ENCODE data around the gene AHCY.

DNA sequence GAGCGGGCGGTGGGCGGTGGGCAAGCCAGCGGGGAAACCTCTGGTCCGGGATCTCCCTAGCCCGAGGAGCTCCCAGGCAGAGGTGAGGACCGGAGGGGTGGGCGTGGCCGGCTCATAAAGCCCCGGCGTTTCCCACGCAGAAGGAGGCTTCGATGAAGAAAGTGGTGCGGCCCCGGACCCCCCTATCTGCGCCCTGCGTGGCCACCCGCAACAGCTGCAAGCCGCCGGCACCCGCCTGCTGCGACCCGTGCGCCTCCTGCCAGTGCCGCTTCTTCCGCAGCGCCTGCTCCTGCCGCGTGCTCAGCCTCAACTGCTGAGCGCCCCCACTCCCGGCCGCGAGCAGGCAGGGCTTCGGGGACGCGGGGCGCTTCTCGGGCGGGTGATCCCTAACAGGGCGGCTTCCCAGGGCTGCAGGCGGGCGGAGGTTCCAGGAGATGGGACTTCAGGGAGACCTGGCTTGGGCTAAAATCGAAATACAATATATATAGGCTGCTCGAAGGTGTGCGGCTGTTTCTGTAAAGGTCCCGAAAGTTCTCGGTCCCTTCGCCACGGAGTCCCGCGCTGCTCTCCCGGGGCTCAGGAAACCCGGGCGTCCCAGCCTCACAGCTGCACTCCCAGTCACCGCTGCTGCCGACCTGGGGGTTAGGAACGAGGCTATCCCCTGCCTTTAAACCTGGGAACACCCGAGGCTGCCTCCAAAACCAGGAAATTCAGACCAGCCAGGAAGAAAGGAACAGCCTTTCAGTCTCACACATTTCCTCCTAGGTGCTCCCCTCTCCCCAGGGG, 34.1 kb downstream of the AHCY start:
- TF ChIP-seq RAD21 (IDR thresholded peaks at IDR 0.05; ENCODE audit: low read length) (no peak), MAZ (IDR thresholded peaks at IDR 0.05; ENCODE audit: borderline replicate concordance, low read depth, low read length) (peak; percentile 24; the same call in 1 of the 2 replicates), SMC3 (IDR thresholded peaks at IDR 0.05; ENCODE audit: low read depth, low read length) (no peak), POLR2A (IDR thresholded peaks at IDR 0.05; ENCODE audit: low read depth, low read length) (no peak), FOS (IDR thresholded peaks at IDR 0.05; ENCODE audit: low read depth, low read length) (no peak), RCOR1 (IDR thresholded peaks at IDR 0.05; ENCODE audit: insufficient replicate concordance, low read length) (no peak), MAFK (IDR thresholded peaks at IDR 0.05; ENCODE audit: low read depth, low read length) (no peak), CEBPB (IDR thresholded peaks at IDR 0.05; ENCODE audit: low read depth, low read length) (no peak)
- TF ChIP-seq, protein P1, sequence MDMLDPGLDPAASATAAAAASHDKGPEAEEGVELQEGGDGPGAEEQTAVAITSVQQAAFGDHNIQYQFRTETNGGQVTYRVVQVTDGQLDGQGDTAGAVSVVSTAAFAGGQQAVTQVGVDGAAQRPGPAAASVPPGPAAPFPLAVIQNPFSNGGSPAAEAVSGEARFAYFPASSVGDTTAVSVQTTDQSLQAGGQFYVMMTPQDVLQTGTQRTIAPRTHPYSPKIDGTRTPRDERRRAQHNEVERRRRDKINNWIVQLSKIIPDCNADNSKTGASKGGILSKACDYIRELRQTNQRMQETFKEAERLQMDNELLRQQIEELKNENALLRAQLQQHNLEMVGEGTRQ (IDR thresholded peaks at IDR 0.05; ENCODE audit: low read depth, low read length) = no peak
- TF ChIP-seq, protein P2, sequence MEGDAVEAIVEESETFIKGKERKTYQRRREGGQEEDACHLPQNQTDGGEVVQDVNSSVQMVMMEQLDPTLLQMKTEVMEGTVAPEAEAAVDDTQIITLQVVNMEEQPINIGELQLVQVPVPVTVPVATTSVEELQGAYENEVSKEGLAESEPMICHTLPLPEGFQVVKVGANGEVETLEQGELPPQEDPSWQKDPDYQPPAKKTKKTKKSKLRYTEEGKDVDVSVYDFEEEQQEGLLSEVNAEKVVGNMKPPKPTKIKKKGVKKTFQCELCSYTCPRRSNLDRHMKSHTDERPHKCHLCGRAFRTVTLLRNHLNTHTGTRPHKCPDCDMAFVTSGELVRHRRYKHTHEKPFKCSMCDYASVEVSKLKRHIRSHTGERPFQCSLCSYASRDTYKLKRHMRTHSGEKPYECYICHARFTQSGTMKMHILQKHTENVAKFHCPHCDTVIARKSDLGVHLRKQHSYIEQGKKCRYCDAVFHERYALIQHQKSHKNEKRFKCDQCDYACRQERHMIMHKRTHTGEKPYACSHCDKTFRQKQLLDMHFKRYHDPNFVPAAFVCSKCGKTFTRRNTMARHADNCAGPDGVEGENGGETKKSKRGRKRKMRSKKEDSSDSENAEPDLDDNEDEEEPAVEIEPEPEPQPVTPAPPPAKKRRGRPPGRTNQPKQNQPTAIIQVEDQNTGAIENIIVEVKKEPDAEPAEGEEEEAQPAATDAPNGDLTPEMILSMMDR (conservative IDR thresholded peaks at IDR 0.05; ENCODE audit: low read depth, low read length) = no peak
- TF ChIP-seq, protein P3, sequence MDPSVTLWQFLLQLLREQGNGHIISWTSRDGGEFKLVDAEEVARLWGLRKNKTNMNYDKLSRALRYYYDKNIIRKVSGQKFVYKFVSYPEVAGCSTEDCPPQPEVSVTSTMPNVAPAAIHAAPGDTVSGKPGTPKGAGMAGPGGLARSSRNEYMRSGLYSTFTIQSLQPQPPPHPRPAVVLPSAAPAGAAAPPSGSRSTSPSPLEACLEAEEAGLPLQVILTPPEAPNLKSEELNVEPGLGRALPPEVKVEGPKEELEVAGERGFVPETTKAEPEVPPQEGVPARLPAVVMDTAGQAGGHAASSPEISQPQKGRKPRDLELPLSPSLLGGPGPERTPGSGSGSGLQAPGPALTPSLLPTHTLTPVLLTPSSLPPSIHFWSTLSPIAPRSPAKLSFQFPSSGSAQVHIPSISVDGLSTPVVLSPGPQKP (IDR thresholded peaks at IDR 0.05; ENCODE audit: borderline replicate concordance, low read depth, low read length) = no peak

Data from IMR-90 (cell line).